Brain microvascular endothelial cell (primary cell): Measurements from ENCODE around the gene TFCP2L1.
"Not testable (repeated sequence)": the region's sequence is repeated elsewhere in the genome, so short reads cannot be mapped to it uniquely, and the experiment has no call there.

Experiments used
- DNase-seq: peaks from one replicate; pipeline ENCODE4 v3.0.0-alpha.2; 2020
- H3K27ac ChIP-seq: fragments of 250-450 bp; sonication (Bioruptor Pico); 2 replicates; pipeline ENCODE4 v1.5.1; 2020; ENCODE audit warnings: mild to moderate bottlenecking, moderate library complexity
- H3K27me3 ChIP-seq: fragments of 250-450 bp; sonication (Bioruptor Pico); replicated peaks from 2 replicates; pipeline ENCODE4 v1.5.1; 2020; ENCODE audit warnings: mild to moderate bottlenecking
- H3K36me3 ChIP-seq: fragments of 250-450 bp; sonication (Bioruptor Pico); replicated peaks from 2 replicates; pipeline ENCODE4 v1.5.1; 2020; ENCODE audit warnings: mild to moderate bottlenecking
- H3K4me3 ChIP-seq: 2 replicates; pipeline ENCODE4 v1.5.1; 2011; ENCODE audit warnings: low read depth, mild to moderate bottlenecking, control low read depth, low read length, moderate library complexity
- in situ Hi-C: cut with HindIII; loops from 2 replicates; pipeline ENCODE4 v1.10.0; 2017; ENCODE audit warnings: low sequenced_read_pairs, low pct_ligation_motif_present
- TF ChIP-seq, protein P1 (sequence below): IDR thresholded peaks from 2 replicates; pipeline ENCODE4 v1.5.1; 2011; ENCODE audit warnings: low read depth, mild to moderate bottlenecking, moderate library complexity, low read length, control low read depth, inconsistent platforms; ENCODE audit errors: missing control alignments

TFCP2L1 gene

DNA sequence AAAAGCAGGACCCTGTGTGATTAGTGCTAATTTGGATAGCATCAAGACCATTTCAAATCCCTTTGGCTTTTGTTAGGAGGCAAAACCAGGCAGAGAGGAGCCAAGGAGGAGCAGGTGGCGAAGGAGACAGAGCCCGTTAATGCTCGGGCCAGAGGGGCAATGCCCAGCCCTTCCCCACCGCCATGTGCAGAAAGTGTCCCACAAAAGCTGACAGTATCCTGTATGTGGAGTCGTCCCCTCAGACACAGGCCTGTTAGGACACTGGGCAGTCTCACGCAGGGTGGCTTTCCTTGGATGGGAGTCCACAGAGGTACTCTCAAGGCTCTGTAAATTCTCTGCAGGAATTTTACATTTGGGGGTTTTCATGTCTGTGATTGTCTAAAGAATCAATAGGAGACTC, 44.8 kb upstream of the TFCP2L1 start:
- H3K27me3 ChIP-seq = no peaks in the 10 kb centered on the region
- TF ChIP-seq, protein P1, sequence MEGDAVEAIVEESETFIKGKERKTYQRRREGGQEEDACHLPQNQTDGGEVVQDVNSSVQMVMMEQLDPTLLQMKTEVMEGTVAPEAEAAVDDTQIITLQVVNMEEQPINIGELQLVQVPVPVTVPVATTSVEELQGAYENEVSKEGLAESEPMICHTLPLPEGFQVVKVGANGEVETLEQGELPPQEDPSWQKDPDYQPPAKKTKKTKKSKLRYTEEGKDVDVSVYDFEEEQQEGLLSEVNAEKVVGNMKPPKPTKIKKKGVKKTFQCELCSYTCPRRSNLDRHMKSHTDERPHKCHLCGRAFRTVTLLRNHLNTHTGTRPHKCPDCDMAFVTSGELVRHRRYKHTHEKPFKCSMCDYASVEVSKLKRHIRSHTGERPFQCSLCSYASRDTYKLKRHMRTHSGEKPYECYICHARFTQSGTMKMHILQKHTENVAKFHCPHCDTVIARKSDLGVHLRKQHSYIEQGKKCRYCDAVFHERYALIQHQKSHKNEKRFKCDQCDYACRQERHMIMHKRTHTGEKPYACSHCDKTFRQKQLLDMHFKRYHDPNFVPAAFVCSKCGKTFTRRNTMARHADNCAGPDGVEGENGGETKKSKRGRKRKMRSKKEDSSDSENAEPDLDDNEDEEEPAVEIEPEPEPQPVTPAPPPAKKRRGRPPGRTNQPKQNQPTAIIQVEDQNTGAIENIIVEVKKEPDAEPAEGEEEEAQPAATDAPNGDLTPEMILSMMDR = no peak
- no peak overlapping the region for H3K4me3 ChIP-seq
- no peaks in the 10 kb centered on the region for H3K36me3 ChIP-seq
- DNase-seq = no peak
- in situ Hi-C loops = no loop called here
- no peak overlapping the region for H3K27ac ChIP-seq

DNA sequence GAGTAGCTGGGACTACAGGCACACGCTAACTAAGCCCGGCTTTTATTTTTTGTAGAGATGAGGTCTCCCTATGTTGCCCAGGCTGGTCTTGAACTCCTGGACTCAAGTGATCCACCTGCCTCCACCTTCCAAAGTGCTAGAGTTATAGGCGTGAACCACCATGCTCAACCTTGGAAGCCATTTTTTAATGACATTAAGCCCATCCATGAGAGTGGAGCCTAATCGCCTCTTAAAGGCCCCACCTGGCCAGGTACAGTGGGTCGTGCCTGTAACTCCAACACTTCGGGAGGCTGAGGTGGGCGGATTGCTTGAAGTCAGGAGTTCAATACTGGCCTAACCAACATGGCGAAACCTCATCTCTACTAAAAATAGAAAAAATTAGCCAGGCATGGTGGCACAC, 41.6 kb upstream of the TFCP2L1 start:
- DNase-seq = no peak
- Histone ChIP-seq H3K4me3 (no peak overlapping the region), H3K27ac (no peak overlapping the region), H3K27me3 (no peaks in the 10 kb centered on the region), H3K36me3 (no peaks in the 10 kb centered on the region)
- TF ChIP-seq, protein P1 = no peak
- in situ Hi-C loops = no loop called here

DNA sequence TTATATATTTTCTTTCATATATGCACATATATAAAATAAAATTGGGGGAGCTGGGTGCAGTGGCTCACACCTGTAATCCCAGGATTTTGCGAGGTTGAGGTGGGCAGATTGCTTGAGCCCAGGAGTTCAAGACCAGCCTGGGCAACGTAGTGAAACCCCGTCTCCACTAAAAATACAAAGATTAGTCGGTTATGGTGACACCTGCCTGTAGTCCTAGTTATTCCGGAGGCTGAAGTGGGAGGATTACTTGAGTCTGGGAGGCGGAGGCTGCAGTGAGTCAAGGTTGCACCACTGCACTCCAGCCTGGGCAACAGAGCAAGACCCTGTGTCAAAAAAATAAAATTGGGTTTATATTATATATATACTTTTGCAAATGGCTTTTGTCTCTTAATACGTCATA, 39.6 kb upstream of the TFCP2L1 start:
- no peak for DNase-seq
- TF ChIP-seq, protein P1 = no peak
- H3K36me3 ChIP-seq = no peaks in the 10 kb centered on the region
- in situ Hi-C loops = no loop called here
- no peaks in the 10 kb centered on the region for H3K27me3 ChIP-seq
- H3K27ac ChIP-seq = no peak overlapping the region
- H3K4me3 ChIP-seq = no peak overlapping the region

DNA sequence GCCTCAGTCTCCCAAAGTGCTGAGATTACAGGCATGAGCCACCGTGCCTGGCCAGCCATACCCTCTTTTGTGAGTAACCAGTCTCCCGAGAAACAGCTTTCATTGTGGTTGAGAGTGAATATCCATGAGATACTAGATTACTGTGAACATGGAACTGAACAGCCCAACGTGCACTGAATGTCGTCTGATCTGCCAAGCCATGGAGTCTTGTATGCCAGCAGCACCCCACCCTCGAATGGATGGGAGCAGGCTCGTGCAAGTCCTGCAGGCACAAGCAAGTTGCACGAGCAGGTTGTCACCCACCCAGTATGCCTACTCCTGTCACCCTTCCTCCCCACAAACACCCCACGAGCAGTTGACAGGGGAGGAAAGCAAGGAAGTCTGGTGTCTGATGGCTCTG, 36.5 kb upstream of the TFCP2L1 start:
- no peak overlapping the region for H3K27ac ChIP-seq
- no peaks in the 10 kb centered on the region for H3K36me3 ChIP-seq
- H3K27me3 ChIP-seq = no peaks in the 10 kb centered on the region
- no peak for DNase-seq
- in situ Hi-C loops = no loop called here
- H3K4me3 ChIP-seq = no peak overlapping the region
- TF ChIP-seq, protein P1 = no peak

DNA sequence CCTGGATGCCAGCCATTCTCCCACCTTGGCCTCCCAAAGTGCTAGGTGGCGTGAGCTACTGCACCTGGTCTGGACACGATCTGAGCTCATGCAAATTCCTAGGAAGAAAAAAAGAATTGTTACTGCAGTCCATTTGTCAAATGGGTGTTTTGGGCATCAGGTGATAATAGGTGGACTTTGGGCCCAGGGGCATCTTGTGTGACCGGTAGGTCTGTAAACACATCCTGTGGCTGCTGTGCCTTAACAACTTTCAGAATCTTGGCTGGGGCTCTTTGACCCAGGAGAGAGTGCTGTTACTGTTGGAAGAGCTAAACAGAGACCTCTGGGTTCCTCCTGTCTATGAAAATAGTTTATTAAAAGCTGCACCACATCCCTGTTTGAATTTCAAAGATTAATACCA, 34.9 kb upstream of the TFCP2L1 start:
- in situ Hi-C loops = no loop called here
- TF ChIP-seq, protein P1 = no peak
- H3K27ac ChIP-seq = no peak overlapping the region
- no peak overlapping the region for H3K4me3 ChIP-seq
- no peaks in the 10 kb centered on the region for H3K27me3 ChIP-seq
- no peaks in the 10 kb centered on the region for H3K36me3 ChIP-seq
- DNase-seq = no peak

DNA sequence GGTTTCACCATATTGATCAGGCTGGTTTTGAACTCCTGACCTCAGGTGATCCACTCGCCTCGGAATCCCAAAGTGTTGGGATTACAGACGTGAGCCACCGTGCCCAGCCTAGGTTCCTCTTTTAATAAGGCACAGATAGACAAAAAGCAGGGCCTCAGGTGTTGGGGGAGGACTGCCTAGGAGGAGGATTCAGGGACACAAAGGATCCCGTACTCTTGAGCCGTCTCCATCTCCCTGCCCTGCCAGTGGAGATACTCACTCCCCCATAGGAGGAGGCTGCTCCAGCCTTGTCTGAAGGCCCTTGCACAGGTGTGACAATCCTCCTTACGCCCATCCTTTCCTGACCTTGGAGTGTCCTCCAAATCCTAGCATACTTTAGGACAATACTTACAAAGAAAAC, 32.0 kb upstream of the TFCP2L1 start:
- no peaks in the 10 kb centered on the region for H3K27me3 ChIP-seq
- no peaks in the 10 kb centered on the region for H3K36me3 ChIP-seq
- in situ Hi-C loops = no loop called here
- TF ChIP-seq, protein P1 = no peak
- no peak overlapping the region for H3K4me3 ChIP-seq
- DNase-seq = no peak
- no peak overlapping the region for H3K27ac ChIP-seq

DNA sequence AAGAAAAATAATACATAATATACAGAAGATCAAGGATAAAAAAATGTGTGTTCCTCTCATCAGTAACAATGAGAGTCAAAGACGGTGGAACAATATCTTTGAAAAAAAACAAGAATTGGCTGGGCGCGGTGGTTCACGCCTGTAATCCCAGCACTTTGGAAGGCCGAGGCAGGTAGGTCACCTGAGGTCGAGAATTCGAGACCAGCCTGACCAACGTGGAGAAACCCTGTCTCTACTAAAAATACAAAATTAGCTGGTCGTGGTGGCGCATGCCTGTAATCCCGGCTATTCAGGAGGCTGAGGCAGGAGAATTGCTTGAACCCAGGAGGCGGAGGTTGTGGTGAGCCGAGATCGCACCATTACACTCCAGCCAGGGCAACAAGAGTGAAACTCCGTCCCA, 28.7 kb upstream of the TFCP2L1 start:
- H3K27me3 ChIP-seq, H3K4me3 ChIP-seq, DNase-seq, H3K27ac ChIP-seq, in situ Hi-C loops, H3K36me3 ChIP-seq: not testable (repeated sequence)
